LHCN-M2 (cell line): Measurements from ENCODE around the gene PLA2G2F. TPM values are rescaled to one million over a fixed set of nuclear protein-coding genes. Genes with fewer than 3 reads are reported as not detected.

Source experiments
- DNase-seq: peaks from one replicate; pipeline ENCODE4 v3.0.0-alpha.2; 2012; ENCODE audit warnings: low read depth
- total RNA-seq: library from RNA; depleted of rRNA; stranded (reverse); fragments of >200 nt; gene quantifications from 2 replicates; pipeline ENCODE4 v1.2.3, GENCODE V29; 2014

The PLA2G2F gene
- total RNA-seq, 1 experiment from 2014 or later, result not detected

- no peak for DNase-seq
Observed at GRCh38 chr1:20168564-20169491, 29.7 kb downstream of the PLA2G2F start.

GRCh38 chr1:20169932-20170331, 30.8 kb downstream of the PLA2G2F start:
- DNase-seq, result no peak

- no peak for DNase-seq
Observed at GRCh38 chr1:20172033-20172590, 33.0 kb downstream of the PLA2G2F start.

- no peak for DNase-seq
Observed at GRCh38 chr1:20174937-20175666, 36.0 kb downstream of the PLA2G2F start.

GRCh38 chr1:20178634-20179370, 39.7 kb downstream of the PLA2G2F start:
- no peak for DNase-seq

GRCh38 chr1:20179371-20180128, 40.4 kb downstream of the PLA2G2F start:
- no peak for DNase-seq

GRCh38 chr1:20180129-20180843, 41.2 kb downstream of the PLA2G2F start:
- no peak for DNase-seq

- no peak for DNase-seq
Observed at GRCh38 chr1:20180844-20181207, 41.7 kb downstream of the PLA2G2F start.

- DNase-seq, result no peak
Observed at GRCh38 chr1:20182415-20182814, 43.3 kb downstream of the PLA2G2F start.

GRCh38 chr1:20183035-20183434, 43.9 kb downstream of the PLA2G2F start:
- no peak for DNase-seq

- DNase-seq, result no peak
Observed at GRCh38 chr1:20183616-20184271, 44.6 kb downstream of the PLA2G2F start.

GRCh38 chr1:20184481-20184900, 45.4 kb downstream of the PLA2G2F start:
- DNase-seq, result no peak

- no peak for DNase-seq
Observed at GRCh38 chr1:20184997-20185833, 46.1 kb downstream of the PLA2G2F start.

GRCh38 chr1:20185834-20186782, 47.0 kb downstream of the PLA2G2F start, which contains the start of the genes PLA2G2C and UBXN10:
TSS of gene PLA2G2C (minus strand) at chr1:20186518. CDS start at chr1:20177363, 9,155 bp downstream.
TSS of gene UBXN10 (plus strand) at chr1:20186096. CDS start at chr1:20190562, 4,466 bp downstream.
- no peak for DNase-seq

- no peak for DNase-seq
Observed at GRCh38 chr1:20187103-20187812, 48.1 kb downstream of the PLA2G2F start.

GRCh38 chr1:20187813-20188454, 48.8 kb downstream of the PLA2G2F start:
- DNase-seq, result no peak
